Retina (tissue), 1 donor: Measurements from ENCODE around the gene IL10.
"Not testable (repeated sequence)": the region's sequence is repeated elsewhere in the genome, so short reads cannot be mapped to it uniquely, and the experiment has no call there.

Experiments
- DNase-seq: peaks from one replicate; pipeline ENCODE4 v3.0.0-alpha.2; 2016

IL10 gene

DNA sequence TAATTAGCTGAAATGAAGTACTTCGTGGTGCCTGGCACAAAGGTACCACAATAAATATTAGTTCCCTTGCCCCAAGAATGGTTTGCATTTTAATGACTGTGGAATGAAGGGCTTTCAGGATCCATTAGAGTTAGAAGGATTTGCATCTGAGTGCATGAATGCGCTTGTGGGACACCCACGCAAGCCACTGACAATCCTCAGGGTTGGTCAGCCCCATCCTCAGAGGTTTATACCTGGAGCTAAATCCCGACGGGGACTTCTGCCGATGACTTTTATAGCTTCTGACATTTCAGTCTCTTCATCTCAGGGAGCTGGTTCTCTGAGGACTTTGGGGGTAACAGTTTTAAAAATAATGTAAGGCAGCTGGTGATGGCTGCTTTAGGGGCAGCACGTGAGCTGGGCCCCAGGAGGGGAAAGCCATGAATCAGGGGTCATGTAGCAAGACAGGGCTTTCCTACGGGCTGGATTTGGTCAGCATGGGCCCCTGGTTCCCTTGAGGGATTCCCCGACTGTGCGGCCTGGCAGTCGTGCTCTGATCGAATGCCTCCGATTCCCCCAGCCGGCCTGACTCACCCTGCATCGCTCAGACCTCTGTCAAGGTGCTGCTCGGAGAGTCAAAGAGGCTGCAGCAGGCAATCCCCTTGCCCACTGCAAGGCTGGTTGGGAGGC, 20.8 kb upstream of the IL10 start:
- no peak for DNase-seq

- no peak for DNase-seq
These were observed 18.4 kb upstream of the IL10 start for GRCh38 chr1:206790502-206791250.

DNA sequence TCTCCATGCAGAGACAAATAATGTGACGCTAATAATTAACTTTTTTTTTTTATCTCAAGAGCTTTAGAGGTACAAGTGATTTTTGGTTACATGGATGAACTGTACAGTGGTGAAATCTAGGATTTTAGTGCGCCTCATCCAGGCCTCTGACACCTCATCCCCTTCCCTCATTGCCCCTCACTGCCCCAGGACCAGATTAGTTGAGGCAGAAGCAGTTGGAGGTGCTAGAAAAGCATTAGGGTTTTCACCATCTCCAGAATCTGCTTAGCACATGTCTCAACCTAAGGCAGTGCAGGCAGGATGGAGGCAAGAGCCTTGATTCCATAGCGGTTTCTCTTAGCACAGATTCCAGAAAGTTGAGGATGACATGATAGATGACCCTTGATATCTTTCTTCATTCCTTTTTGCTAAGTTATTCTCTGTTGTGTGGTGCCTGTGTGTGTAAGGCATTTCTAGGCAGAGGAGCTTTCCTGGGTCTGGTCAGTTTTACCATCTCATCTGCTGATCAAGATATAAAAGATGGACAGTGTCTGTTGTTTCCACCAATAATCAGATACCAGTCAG, 16.3 kb upstream of the IL10 start:
- DNase-seq = no peak

- DNase-seq = no peak
These were observed 15.6 kb upstream of the IL10 start for GRCh38 chr1:206787891-206788290.

DNA sequence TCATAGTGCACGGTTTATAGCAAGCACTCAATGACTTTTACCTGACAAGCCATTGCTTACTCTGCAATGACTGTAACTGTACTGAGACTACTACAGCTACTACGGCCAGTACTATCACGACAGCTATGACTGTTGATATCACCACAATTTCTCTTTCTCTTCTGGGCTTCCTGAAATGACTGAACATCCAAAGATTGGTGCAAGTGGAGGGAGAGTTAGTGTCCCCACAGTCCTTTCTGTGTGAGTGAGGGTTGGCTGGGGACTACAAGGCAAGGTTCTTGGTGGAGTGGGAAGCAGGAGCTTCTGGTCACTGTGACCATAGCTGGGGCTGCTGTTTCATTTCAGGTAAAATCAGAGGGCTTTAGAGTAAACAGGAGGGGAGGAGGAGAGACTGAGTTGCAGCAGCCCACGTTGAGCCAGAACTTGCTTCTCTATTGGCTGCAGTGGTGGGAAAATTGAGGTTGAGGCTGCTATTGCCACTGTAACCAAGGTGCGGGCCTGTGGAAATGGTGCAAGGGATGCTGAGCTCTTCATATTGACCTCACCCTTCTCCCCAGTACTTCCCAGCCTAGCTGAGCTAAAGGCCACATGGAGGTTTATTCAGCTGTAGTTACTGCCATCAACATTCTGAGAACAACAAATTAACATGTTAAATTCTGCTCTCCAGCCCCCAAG, 14.1 kb upstream of the IL10 start:
- no peak for DNase-seq

- no peak for DNase-seq
These were observed 13.0 kb upstream of the IL10 start for GRCh38 chr1:206785182-206785765.

DNA sequence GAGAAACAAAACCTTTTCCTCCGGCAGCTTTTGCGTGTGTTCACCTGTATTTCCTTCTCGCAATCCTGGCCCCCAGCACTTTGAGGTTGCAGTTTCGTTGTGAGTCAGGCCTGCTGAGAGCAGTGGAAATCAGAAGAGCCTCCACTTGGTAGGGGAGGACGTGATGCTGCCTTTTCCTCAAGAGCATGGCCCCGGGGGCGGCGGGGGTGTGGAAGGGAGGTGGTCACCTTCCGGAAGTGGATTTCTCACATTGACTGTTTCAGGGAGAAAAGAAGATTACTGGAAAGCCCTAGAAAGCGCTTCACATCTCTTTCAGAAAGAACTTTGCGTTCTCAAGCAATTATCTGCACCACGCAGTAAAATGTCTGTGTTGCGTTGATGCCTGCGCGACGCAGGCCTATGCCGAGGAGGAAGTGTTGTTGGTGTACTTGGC, 12.2 kb upstream of the IL10 start:
- DNase-seq = no peak

GRCh38 chr1:206783506-206783905, 11.2 kb upstream of the IL10 start:
- no peak for DNase-seq

DNA sequence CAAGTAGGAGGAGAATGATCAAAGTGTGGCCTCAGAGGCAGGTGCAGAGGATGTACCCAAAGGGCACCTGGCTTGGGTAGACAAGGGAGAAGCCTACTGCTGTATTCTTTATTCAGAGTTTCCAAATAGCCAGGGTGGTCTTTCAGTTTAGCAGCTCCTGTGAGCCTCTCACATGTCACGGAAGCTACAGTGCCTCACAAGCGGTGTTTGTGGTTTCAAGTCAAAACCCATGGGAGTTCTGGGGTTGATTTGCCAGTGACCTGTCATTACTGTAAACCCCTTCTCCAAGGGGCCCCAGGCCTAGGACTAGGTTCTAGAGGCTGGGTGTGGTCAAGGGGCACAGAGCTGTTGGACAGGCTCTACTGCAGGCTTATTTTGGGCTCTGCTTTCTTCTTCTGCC, 10.2 kb upstream of the IL10 start:
- no peak for DNase-seq

DNA sequence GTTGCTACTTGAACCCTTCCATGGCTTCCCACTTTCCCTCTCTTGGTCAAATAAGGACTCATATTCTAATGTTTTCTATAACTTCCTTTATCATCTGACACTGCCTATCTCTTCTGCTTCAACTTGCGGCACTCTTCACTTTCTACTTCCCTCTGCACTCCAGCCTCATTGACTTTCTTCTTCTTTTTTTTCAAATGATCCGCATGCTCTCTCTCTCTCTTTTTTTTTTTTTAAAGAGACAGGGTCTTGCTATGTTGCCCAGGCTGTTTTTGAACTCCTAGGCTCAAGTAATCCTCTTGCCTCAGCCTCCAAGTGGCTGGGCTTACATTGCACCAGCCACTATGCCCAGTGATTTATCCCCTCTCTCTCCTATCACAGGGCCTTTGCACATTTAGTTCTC, 7.3 kb upstream of the IL10 start:
- no peak for DNase-seq

GRCh38 chr1:206778911-206779310, 6.6 kb upstream of the IL10 start:
- not testable (repeated sequence) for DNase-seq

DNA sequence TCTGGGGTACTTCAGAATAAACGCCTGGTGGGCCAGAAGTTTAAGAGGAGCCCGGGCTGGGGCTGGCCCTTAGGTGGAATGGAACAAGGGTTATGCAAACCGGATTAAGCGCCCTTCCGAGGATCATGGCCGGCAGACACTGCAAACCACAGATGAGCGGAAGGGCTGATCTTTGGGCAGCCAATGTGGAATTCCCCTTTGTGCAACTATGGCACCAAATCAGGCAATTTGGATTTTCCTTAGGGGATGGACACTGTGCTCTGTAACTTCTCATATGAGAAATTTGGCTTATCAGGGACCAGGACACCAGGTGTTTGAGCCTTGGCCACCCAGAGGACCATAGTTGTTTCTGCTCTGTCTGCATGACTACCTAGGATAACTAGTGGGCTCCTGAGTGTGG, 5.7 kb upstream of the IL10 start:
- no peak for DNase-seq

DNA sequence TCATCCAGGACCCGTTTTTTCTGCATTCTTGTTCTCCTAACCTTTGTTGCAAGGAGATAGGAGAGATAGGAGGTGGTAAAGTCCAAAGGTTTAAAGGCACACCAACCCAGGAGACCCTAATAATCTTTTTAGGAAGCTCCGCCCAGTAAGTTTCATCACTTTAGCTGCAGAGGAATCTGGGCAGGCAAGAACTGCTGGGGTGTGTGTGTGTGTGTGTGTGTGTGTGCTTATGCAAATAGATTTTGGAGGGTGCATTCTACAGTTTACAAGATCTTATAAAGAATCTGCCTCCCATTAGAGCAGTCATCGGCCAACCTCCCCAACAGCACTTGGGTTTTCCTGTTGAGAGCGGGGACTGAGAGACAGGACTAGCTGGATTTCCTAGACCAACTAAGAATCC, 3.9 kb upstream of the IL10 start:
- DNase-seq = no peak

DNA sequence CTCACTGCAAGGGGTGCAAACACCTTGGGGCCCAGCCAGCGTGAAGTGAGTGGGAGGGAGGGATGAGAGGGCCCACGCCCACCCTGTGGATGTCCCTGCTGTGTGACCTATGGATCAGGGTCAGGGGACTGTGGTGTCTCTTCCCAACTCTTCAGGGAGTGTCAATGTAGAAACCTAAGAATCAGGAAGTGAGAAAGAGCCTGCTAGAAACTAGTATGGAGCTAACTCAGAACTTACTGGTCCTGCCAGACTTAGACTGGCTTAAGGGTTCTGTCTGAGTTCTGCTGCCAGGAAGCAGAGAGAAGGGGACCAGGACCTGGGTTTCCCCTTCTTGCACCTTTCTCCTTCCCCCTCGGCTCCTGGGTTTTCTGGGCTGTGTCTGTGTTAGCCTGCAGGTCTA, 1.8 kb upstream of the IL10 start:
- DNase-seq = no peak

DNA sequence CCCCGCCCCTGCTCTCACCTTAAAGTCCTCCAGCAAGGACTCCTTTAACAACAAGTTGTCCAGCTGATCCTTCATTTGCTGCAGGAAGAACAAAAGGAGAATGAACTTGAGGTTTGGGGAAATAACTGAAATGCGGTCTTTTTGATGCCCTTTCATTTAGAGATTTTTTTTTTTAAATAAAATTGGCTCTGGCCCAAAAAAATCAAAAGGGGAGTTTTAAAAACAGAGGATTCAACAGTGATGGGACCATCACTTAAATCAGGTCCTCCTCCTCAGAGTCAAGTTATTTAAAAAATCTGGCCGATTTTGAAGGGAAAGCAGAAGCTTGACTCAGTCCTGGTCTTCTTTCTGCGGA, 979 bp downstream of the IL10 start:
- DNase-seq = no peak

DNA sequence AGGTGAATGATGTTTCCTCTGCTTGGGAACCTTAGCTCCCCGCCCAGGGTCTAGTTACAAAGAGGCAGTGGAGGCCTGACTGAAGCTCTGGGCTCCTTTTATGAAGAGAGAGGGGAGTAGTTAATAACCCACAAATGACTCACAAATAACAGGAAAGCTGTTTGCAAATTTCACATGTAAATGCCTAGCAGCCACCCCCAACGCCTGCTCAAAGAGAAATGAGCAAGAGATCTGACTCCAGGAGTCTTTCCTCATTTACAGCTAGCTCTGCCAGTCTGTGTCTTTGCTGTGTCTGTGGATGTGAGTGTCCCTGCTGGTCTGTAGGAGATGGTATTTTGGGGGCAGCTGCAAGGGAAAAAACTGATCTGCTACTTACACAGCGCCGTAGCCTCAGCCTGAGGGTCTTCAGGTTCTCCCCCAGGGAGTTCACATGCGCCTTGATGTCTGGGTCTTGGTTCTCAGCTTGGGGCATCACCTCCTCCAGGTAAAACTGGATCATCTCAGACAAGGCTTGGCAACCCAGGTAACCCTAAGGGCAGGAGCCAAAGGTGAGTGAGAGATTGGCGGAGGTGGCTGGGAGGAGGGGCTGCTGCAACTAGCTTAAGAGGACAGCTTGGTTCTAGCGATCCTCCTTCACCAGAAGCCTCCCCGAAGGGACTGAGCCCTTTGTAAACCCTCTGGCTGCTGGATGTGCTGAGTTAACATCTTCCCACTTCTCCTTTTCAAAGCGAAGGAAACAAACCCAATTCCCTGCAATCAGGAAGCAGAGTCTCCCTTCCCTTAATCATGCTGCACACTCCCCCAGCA, 1.6 kb downstream of the IL10 start, which contains the start of gene IL19:
Gene IL19, plus strand, starts transcription at position 243 of the 807 bp plus-strand sequence. CDS start 65,890 bp downstream, outside the sequence.
- DNase-seq = no peak

DNA sequence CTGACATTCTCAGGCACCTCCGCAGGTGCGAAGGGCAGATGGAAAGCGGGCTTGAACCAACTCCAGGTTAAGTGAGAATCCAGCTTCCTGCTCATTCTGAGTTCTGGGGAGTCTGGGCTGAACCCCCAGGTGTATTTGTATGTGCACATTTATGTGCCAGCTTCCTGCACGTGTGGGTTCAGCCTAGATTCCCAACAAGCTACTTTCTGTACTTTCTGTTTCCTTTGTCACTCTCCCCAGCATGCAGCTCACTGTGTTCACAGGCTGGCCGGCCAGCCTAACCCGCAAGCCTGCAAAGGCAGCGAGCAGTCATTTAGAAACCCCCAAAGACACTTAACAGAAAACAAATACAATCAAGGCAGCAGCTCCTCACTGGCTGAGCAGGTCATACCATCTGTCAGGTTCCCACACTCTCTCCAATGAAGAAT, 3.0 kb downstream of the IL10 start:
- peak; percentile 16 for DNase-seq

DNA sequence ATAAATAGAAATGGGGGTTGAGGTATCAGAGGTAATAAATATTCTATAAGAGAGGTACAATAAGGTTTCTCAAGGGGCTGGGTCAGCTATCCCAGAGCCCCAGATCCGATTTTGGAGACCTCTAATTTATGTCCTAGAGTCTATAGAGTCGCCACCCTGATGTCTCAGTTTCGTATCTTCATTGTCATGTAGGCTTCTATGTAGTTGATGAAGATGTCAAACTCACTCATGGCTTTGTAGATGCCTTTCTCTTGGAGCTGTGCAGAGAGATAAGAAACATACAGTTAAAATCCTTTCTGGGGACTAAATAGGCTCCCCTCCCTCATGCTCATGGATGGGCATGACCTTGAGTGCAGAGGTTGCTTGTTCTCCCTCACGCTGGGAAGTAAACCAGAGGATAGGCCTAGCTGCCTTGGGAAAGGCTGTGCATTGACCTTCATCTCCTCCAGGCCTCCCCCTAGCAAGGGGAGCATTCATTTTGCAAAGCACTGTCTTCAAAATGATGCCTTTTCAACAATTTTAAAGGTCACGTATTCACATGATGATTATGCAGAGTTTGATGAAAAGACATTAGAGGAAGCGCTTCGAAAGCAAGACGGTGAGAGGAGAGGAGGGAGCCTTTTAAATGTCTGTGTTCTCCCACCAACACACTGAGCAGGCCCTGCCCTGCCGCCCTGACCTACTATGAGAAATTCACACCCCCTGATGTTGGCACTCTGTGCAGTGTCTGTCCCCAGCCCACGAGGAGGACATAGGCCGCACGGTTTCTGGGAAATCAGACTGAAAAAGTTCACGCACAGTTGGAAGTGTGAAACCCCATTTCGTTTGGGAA, 3.6 kb downstream of the IL10 start:
- DNase-seq = no peak

DNA sequence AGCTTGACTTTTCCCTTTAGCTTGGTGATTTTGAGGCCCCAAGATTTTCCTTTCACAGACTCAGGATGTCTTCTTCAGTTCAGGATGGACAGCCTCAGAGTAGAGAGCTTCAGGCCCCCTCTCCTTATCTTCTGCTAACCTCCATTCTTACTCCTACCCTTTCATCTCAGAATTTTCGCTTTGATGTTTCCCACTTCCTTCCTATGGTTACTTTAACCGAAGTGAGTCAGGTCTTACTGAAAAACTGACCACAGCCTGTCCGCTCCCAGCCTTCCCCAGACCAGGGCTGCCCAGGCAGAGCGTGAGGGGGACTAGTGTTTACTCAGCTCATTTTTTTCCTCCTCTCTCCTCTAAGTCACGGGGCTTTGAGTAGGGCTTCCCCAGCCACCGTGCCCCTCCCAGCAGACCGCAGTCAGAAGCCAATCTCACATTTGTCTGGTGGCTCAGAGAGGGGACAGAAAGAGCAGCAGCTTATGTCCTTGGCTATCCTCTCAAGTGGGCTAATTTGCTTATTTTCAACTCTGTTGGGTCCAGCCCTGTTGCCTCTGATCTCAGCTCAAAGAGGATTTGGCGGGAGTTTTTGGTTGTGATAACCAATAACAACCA, 5.9 kb downstream of the IL10 start:
- no peak for DNase-seq

DNA sequence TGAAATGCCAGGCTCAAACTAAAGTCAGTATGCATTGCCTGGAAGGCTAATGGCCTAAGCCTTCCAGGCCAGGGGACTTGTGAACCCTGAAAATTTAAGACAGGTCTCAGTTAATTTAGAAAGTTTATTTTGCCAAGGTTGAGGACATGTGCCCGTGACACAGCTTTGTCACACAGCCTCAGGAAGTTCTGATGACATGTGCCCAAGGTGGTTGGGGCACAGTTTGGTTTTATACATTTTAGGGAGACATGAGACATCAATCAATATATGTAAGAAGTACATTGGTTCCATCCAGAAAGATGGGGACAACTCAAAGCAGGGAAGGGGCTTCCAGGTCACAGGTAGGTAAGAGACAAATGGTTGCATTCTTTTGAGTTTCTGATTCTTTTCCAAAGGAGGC, 6.5 kb downstream of the IL10 start:
- not testable (repeated sequence) for DNase-seq
